IMR-90 (cell line): ENCODE results near the gene CMTM8. TPM values are rescaled to one million over a fixed set of nuclear protein-coding genes. Genes with fewer than 3 reads are reported as not detected.

Experiments
- ATAC-seq: fragments of 200-7000 bp; cut with Tn5 transposase; 2 replicates; pipeline ENCODE4 v1.9.1; 2020; ENCODE audit warnings: low read depth, mild to moderate bottlenecking, moderate library complexity
- BruUV-seq: library from RNA; stranded (reverse); fragments of 400-500 nt; replicated peaks from 2 replicates; lab custom pipeline; 2021; lab: Mats Ljungman, UMichigan
- CTCF ChIA-PET: fragments of 300-600 bp; formaldehyde crosslinking; extraction: SDS; loops from one replicate; lab custom pipeline; 2021; ENCODE audit warnings: antibody characterized with exemption; lab: Yijun Ruan, JAX
- POLR2A ChIA-PET: fragments of 300-600 bp; sonication (Branson Sonifier 250); formaldehyde crosslinking; loops from one replicate; lab custom pipeline; 2022; ENCODE audit warnings: antibody characterized with exemption; ENCODE audit not compliant: unreplicated experiment; lab: Charles Lee
- DNase-seq: peaks from one replicate; pipeline ENCODE4 v3.0.0; 2013
- H2AFZ ChIP-seq: replicated peaks from 2 replicates; pipeline ENCODE3; 2013; ENCODE audit warnings: low read length, mild to moderate bottlenecking; ENCODE audit not compliant: poor library complexity
- H2AK5ac ChIP-seq: 2 replicates; pipeline ENCODE4 v1.6.1; 2013; ENCODE audit warnings: low read depth, low read length, inconsistent platforms
- H2AK9ac ChIP-seq: replicated peaks from 2 replicates; pipeline ENCODE3; 2013; ENCODE audit warnings: mild to moderate bottlenecking, low read depth, low read length, moderate library complexity; ENCODE audit not compliant: poor library complexity
- H2BK120ac ChIP-seq: 2 replicates; pipeline ENCODE4 v1.6.1; 2013; ENCODE audit warnings: low read depth, low read length, inconsistent platforms
- H2BK15ac ChIP-seq: 3 replicates; pipeline ENCODE4 v1.6.1; 2013; ENCODE audit warnings: low read depth, low read length, inconsistent platforms
- H2BK20ac ChIP-seq: 2 replicates; pipeline ENCODE4 v1.6.1; 2013; ENCODE audit warnings: low read depth, mild to moderate bottlenecking, inconsistent platforms, low read length, moderate library complexity
- H2BK5ac ChIP-seq: 2 replicates; pipeline ENCODE4 v1.6.1; 2013; ENCODE audit warnings: mild to moderate bottlenecking, low read depth, low read length, inconsistent platforms; ENCODE audit not compliant: poor library complexity, severe bottlenecking
- H3K14ac ChIP-seq: replicated peaks from 2 replicates; pipeline ENCODE4 v1.6.1; 2013; ENCODE audit warnings: low read depth, low read length, inconsistent platforms
- H3K18ac ChIP-seq: 2 replicates; pipeline ENCODE4 v1.6.1; 2013; ENCODE audit warnings: low read depth, low read length, control low read depth
- H3K23ac ChIP-seq: 2 replicates; pipeline ENCODE4 v1.6.1; 2013; ENCODE audit warnings: low read depth, low read length, inconsistent platforms
- H3K27ac ChIP-seq: 2 replicates; pipeline ENCODE4 v1.5.1; 2013; ENCODE audit warnings: mild to moderate bottlenecking, control low read depth, low read length; ENCODE audit not compliant: insufficient read depth
- H3K27me3 ChIP-seq: 2 replicates; pipeline ENCODE4 v1.6.1; 2013; ENCODE audit warnings: low read length; ENCODE audit not compliant: control insufficient read depth, insufficient read depth
- H3K36me3 ChIP-seq: 2 replicates; pipeline ENCODE4 v1.6.1; 2013; ENCODE audit warnings: low read length, mixed read lengths; ENCODE audit not compliant: control insufficient read depth, insufficient read depth
- H3K4ac ChIP-seq: 2 replicates; pipeline ENCODE4 v1.6.1; 2013; ENCODE audit warnings: low read depth, low read length, inconsistent platforms
- H3K4me1 ChIP-seq: 2 replicates; pipeline ENCODE4 v1.6.1; 2013; ENCODE audit warnings: low read length, mixed read lengths; ENCODE audit not compliant: control insufficient read depth, insufficient read depth
- H3K4me2 ChIP-seq: 2 replicates; pipeline ENCODE4 v1.6.1; 2013; ENCODE audit warnings: low read depth, mild to moderate bottlenecking, control low read depth, low read length, moderate library complexity
- H3K4me3 ChIP-seq: 2 replicates; pipeline ENCODE4 v1.5.1; 2013; ENCODE audit warnings: low read depth, mild to moderate bottlenecking, control low read depth, low read length, moderate library complexity; ENCODE audit not compliant: insufficient read depth
- H3K56ac ChIP-seq: 2 replicates; pipeline ENCODE4 v1.6.1; 2013; ENCODE audit warnings: low read length, inconsistent platforms; ENCODE audit not compliant: insufficient read depth; ENCODE audit errors: extremely low read depth
- H3K79me1 ChIP-seq, 2 experiments: 2 replicates each; pipeline ENCODE4 v1.6.1; 2013; ENCODE audit warnings: low read length in 2 of 2, inconsistent platforms in 1 of 2, low read depth in 1 of 2
- H3K9ac ChIP-seq: 2 replicates; pipeline ENCODE4 v1.6.1; 2013; ENCODE audit warnings: low read depth, low read length, control low read depth
- H3K9me1 ChIP-seq: 2 replicates; pipeline ENCODE4 v1.6.1; 2013; ENCODE audit warnings: low read length, inconsistent platforms; ENCODE audit not compliant: insufficient read depth
- H3K9me3 ChIP-seq: 2 replicates; pipeline ENCODE4 v1.6.1; 2013; ENCODE audit warnings: low read length; ENCODE audit not compliant: control insufficient read depth, insufficient read depth
- H4K20me1 ChIP-seq: 2 replicates; pipeline ENCODE4 v1.6.1; 2013; ENCODE audit warnings: low read length, inconsistent platforms; ENCODE audit not compliant: insufficient read depth
- H4K5ac ChIP-seq: 2 replicates; pipeline ENCODE4 v1.6.1; 2013; ENCODE audit warnings: mild to moderate bottlenecking, low read depth, low read length, control low read depth
- H4K8ac ChIP-seq, 2 experiments: 2 replicates each; pipeline ENCODE4 v1.6.1; 2013; ENCODE audit warnings: low read depth in 2 of 2, low read length in 2 of 2, control low read depth in 1 of 2, inconsistent platforms in 1 of 2
- H4K91ac ChIP-seq: 2 replicates; pipeline ENCODE4 v1.6.1; 2013; ENCODE audit warnings: low read depth, low read length, inconsistent platforms; ENCODE audit not compliant: insufficient read depth
- CEBPB ChIP-seq: IDR thresholded peaks from 2 replicates; pipeline ENCODE4 v1.6.1; 2012; ENCODE audit warnings: low read depth, low read length, improper control_type of control experiment
- FOS ChIP-seq: fragments of 150-350 bp; IDR thresholded peaks from 2 replicates; pipeline ENCODE4 v1.6.1; 2016; ENCODE audit warnings: low read depth, low read length
- MAZ ChIP-seq: IDR thresholded peaks from 2 replicates; pipeline ENCODE4 v1.6.1; 2012; ENCODE audit warnings: low read depth, mild to moderate bottlenecking, low read length, improper control_type of control experiment, moderate library complexity, borderline replicate concordance
- MXI1 ChIP-seq: IDR thresholded peaks from 2 replicates; pipeline ENCODE4 v1.6.1; 2012; ENCODE audit warnings: low read depth, mild to moderate bottlenecking, low read length, moderate library complexity, borderline replicate concordance
- POLR2A ChIP-seq: IDR thresholded peaks from 2 replicates; pipeline ENCODE4 v1.6.1; 2012; ENCODE audit warnings: mild to moderate bottlenecking, low read depth, low read length
- RAD21 ChIP-seq: IDR thresholded peaks from 2 replicates; pipeline ENCODE4 v1.6.1; 2012; ENCODE audit warnings: low read length, improper control_type of control experiment
- WGBS, 2 experiments: methylation state at CpG; one replicate each; pipeline versions ENCODE4 v1.1.5 to v1.1.7; 2013; ENCODE audit warnings: missing lambda C conversion rate in 2 of 2; ENCODE audit not compliant: insufficient read length in 1 of 2; ENCODE audit errors: extremely low coverage in 2 of 2; 5-methylcytosine and 5-hydroxymethylcytosine counted together
- dilution Hi-C: fragments of 300-500 bp; cut with HindIII; formaldehyde crosslinking; loops from one replicate; pipeline ENCODE4 v1.14.3; 2018; ENCODE audit warnings: low sequenced_read_pairs; ENCODE audit not compliant: unreplicated experiment
- in situ Hi-C: fragments of 300-500 bp; cut with MboI; formaldehyde crosslinking; loops from 3 replicates; pipeline ENCODE4 v1.14.3; 2019; ENCODE audit warnings: low sequenced_read_pairs, inconsistent platforms, mixed read lengths
- intact Hi-C: fragments of 100-400 bp; cut with micrococcal nuclease; formaldehyde crosslinking; loops from 2 replicates; pipeline ENCODE4 v1.10.0; 2022
- polyA plus RNA-seq, 3 experiments: library from polyadenylated mRNA; depleted of rRNA; stranded (reverse); fragments of >200 nt; gene quantifications; 2 replicates each; pipeline ENCODE4 v1.2.3, GENCODE V29; 2012; ENCODE audit warnings: low replicate concordance in 1 of 3
- total RNA-seq: library from RNA; depleted of rRNA; stranded (reverse); fragments of >200 nt; gene quantifications from 2 replicates; pipeline ENCODE4 v1.2.3, GENCODE V29; 2012
- TF ChIP-seq, protein P1 (sequence below): fragments of 150-350 bp; IDR thresholded peaks from 2 replicates; pipeline ENCODE4 v1.6.1; 2017; ENCODE audit warnings: mild to moderate bottlenecking, antibody characterized with exemption, low read length, low read depth
- TF ChIP-seq, protein P2 (sequence below): fragments of 150-350 bp; IDR thresholded peaks from 2 replicates; pipeline ENCODE4 v1.6.1; 2016; ENCODE audit warnings: low read depth, mild to moderate bottlenecking, low read length, moderate library complexity, borderline replicate concordance

The CMTM8 gene
- total and polyA plus RNA-seq, 2 of the 4 experiments (the other 2 are of a cell fraction), result 0.15 TPM; not detected in 1

DNA sequence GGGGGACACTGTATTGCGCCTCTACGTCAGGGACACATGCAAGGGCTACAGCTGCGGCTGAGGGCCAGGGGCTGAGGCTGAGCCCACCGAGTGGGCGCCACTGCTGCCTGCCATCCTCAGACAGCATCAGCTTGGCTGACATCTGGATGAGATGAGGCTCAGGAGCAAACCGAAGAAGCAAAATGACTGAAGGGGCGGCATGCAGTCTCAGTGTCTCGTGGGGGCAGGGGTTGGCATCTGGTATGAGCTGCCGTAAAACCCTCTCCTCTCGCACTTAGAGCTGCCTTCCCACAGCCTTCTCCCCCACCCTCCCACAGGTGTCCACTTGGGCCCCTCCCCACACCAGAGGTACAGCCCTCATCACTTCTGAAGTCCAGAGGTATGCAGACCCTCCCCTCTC lies 129.0 kb downstream of the CMTM8 start:
- in situ Hi-C loops, result no loop called here

More for the DNA sequence above, 129.0 kb downstream of the CMTM8 start:
- no peak overlapping the region for H3K27ac ChIP-seq
- TF ChIP-seq CEBPB, result no peak
- TF ChIP-seq, protein P1, sequence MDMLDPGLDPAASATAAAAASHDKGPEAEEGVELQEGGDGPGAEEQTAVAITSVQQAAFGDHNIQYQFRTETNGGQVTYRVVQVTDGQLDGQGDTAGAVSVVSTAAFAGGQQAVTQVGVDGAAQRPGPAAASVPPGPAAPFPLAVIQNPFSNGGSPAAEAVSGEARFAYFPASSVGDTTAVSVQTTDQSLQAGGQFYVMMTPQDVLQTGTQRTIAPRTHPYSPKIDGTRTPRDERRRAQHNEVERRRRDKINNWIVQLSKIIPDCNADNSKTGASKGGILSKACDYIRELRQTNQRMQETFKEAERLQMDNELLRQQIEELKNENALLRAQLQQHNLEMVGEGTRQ, result no peak
- TF ChIP-seq FOS, result no peak
- TF ChIP-seq MAZ, result no peak
- no peak for TF ChIP-seq MXI1
- TF ChIP-seq, protein P2, sequence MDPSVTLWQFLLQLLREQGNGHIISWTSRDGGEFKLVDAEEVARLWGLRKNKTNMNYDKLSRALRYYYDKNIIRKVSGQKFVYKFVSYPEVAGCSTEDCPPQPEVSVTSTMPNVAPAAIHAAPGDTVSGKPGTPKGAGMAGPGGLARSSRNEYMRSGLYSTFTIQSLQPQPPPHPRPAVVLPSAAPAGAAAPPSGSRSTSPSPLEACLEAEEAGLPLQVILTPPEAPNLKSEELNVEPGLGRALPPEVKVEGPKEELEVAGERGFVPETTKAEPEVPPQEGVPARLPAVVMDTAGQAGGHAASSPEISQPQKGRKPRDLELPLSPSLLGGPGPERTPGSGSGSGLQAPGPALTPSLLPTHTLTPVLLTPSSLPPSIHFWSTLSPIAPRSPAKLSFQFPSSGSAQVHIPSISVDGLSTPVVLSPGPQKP, result no peak
- TF ChIP-seq POLR2A, result no peak
- TF ChIP-seq RAD21, result no peak
- H3K18ac ChIP-seq, result no peak overlapping the region
- H3K56ac ChIP-seq, result no peak overlapping the region
- BruUV-seq, result no TSS peak
- ChIA-PET POLR2A (no interaction called here), CTCF (no interaction called here)
- H3K23ac ChIP-seq, result no peak overlapping the region
- H2AFZ ChIP-seq, result no peak overlapping the region
- no peak overlapping the region for H3K4me2 ChIP-seq
- H3K9me3 ChIP-seq, result no peaks in the 10 kb centered on the region
- no peak overlapping the region for H4K8ac ChIP-seq
- ATAC-seq (no peak), DNase-seq (no peak)
- no peaks in the 10 kb centered on the region for H3K79me1 ChIP-seq
- no peak overlapping the region for H2AK5ac ChIP-seq
- no peak overlapping the region for H2BK15ac ChIP-seq
- peaks cover 4% of the 10 kb centered on the region; the same call in 1 of the 2 replicates for H3K9me1 ChIP-seq
- no peaks in the 10 kb centered on the region for H3K36me3 ChIP-seq
- no peak overlapping the region for H3K4me3 ChIP-seq
- no peak overlapping the region for H2BK20ac ChIP-seq
- H3K4ac ChIP-seq, result no peak overlapping the region
- no peaks in the 10 kb centered on the region for H4K20me1 ChIP-seq
- no peak overlapping the region for H3K14ac ChIP-seq
- peaks cover 16% of the 10 kb centered on the region for H3K27me3 ChIP-seq
- intact Hi-C loops (no loop called here), dilution Hi-C loops (no loop called here)
- no peak overlapping the region for H4K91ac ChIP-seq
- no peak overlapping the region for H2AK9ac ChIP-seq
- H2BK120ac ChIP-seq, result no peak overlapping the region
- peaks cover 2% of the 10 kb centered on the region; the same call in 1 of the 2 replicates for H3K4me1 ChIP-seq
- no peak overlapping the region for H2BK5ac ChIP-seq
- WGBS, 2 experiments, result 95% methylated on average over 5 of the region's 10 CpGs; no CpG with 5 or more reads in 1 of the 2 experiments
- H3K9ac ChIP-seq, result no peak overlapping the region
- no peak overlapping the region for H4K5ac ChIP-seq
